PC-3 (cell line): Measurements from ENCODE around the gene ERMARD.

Source experiments
- CTCF ChIP-seq: fragments of 300-600 bp; sonication (generic); conservative IDR thresholded peaks from 2 replicates; pipeline ENCODE4 v1.5.1; 2017; ENCODE audit warnings: antibody characterized with exemption, low read depth, mild to moderate bottlenecking, low read length
- EZH2 ChIP-seq: fragments of 300-600 bp; sonication (generic); IDR thresholded peaks from one replicate; pipeline ENCODE4 v1.6.1; 2017; ENCODE audit warnings: antibody characterized with exemption, mild to moderate bottlenecking, low read length; ENCODE audit not compliant: unreplicated experiment

- no peak for TF ChIP-seq CTCF
- no peak for TF ChIP-seq EZH2
These were observed 32.0 kb downstream of the ERMARD start for GRCh38 chr6:169783401-169783800.
